SH-SY5Y (cell line): ENCODE measurements around the gene MROH8.

ENCODE experiments used
- GATA2 ChIP-seq: IDR thresholded peaks from 2 replicates; pipeline ENCODE4 v1.6.1; 2011; ENCODE audit warnings: mild to moderate bottlenecking, low read depth, low read length
- GATA3 ChIP-seq: IDR thresholded peaks from 2 replicates; pipeline ENCODE4 v1.6.1; 2011; ENCODE audit warnings: low read depth, mild to moderate bottlenecking, low read length, moderate library complexity

DNA sequence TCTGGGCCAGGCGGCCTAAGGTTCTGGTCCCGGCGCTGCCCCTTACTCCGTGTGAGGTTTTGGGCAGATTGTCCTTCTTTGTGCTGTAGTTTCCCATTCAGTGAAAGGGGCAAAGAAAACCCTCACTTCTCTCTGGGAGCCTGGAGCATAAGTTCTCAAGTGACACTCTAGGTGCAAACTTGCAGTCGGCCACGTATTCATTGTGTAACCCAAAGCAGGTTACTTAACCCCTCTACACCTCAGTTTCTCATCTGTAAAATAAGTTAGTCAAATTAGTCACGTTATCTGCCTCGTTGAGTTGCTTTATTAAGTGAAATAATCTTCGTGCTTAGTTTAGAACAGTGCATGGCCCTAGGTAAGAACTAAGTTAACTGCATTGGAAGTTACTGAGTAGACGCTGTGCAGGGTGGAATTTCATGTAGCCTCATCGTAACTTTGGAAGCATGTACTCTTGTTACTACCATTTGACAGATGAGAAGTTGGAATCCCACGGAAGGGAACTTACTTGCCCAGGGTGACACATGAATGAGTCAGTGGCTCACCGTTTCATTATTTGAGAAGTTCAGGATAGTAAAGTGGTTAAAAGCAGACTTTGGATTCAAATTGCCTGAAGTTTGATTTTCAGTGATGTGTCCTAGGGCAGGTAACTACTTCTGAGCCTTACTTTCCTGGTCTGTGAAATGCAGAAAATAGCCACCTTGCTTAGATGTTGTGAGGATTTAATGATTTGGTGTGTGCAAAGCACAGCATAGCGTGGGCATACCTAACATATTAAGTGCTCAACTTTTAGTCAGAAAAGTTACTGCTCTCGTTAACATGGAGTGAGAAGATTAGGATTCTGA, 556 bp upstream of the MROH8 start:
- TF ChIP-seq GATA2 (no peak), GATA3 (no peak)
